Left ventricle myocardium inferior (tissue), 1 donor: ENCODE results near the gene IL6R. TPM values are rescaled to one million over a fixed set of nuclear protein-coding genes. Genes with fewer than 3 reads are reported as not detected.

Source experiments
- DNase-seq: peaks from one replicate; pipeline ENCODE4 v3.0.0-alpha.2; 2020
- H3K27ac ChIP-seq: fragments of 200-600 bp; replicated peaks from 2 replicates; pipeline ENCODE4 v1.8.0; 2021
- H3K27me3 ChIP-seq: fragments of 200-600 bp; 2 replicates; pipeline ENCODE4 v1.8.0; 2021; ENCODE audit warnings: low read depth
- H3K36me3 ChIP-seq: fragments of 200-600 bp; 2 replicates; pipeline ENCODE4 v1.8.0; 2021
- H3K4me1 ChIP-seq: fragments of 200-600 bp; 2 replicates; pipeline ENCODE4 v1.8.0; 2021
- H3K4me3 ChIP-seq: fragments of 200-600 bp; 2 replicates; pipeline ENCODE4 v1.8.0; 2021; ENCODE audit warnings: mild to moderate bottlenecking, moderate library complexity
- H3K9me3 ChIP-seq: fragments of 200-600 bp; replicated peaks from 2 replicates; pipeline ENCODE4 v1.8.0; 2021
- intact Hi-C: fragments of 100-400 bp; cut with micrococcal nuclease; formaldehyde crosslinking; loops from one replicate; pipeline ENCODE4 v1.11.0; 2022
- total RNA-seq: library from RNA; stranded (reverse); fragmentation: NEBNext Ultra II Directional; extraction: Animal tissue kit (Norgen Biotek cat#: 25700); gene quantifications from one replicate; pipeline ENCODE4 v1.2.1, GENCODE V29; 2021
- TF ChIP-seq, protein P1 (sequence below): fragments of 200-600 bp; IDR thresholded peaks from 2 replicates; pipeline ENCODE4 v1.8.0; 2021; ENCODE audit warnings: antibody characterized with exemption, mild to moderate bottlenecking, borderline replicate concordance
- donor health status: DM: no; HTN: yes; CAD: no; lungs with severe emphysema.

IL6R gene
- total RNA-seq, 1 donor from 2014 or later = 10.5 TPM

DNA sequence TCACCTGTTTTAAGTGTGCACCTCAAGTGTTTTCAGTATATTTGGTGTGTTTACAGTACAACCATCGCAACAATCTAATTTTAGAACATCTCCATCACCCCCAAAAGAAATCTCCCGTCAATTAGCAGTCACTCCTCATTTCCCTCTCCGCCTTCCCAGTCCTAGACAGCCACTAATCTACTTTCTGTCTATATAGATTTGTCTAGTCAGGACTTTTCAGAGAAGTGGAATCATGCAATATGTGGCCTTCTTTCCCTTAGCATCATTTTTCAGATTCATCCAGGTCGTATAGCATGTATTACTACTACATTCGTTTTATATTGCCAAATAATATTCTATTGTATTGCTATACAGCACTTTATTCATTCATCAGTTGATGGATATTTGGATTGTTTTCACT lies 98.8 kb downstream of the IL6R start:
- no peak for DNase-seq
- Histone ChIP-seq H3K27me3 (peaks cover 44% of the 10 kb centered on the region), H3K4me1 (peaks cover 31% of the 10 kb centered on the region), H3K9me3 (peaks cover 10% of the 10 kb centered on the region), H3K4me3 (no peak overlapping the region), H3K36me3 (peaks cover 6% of the 10 kb centered on the region), H3K27ac (no peak overlapping the region)
- intact Hi-C loops = no loop called here
- TF ChIP-seq, protein P1, sequence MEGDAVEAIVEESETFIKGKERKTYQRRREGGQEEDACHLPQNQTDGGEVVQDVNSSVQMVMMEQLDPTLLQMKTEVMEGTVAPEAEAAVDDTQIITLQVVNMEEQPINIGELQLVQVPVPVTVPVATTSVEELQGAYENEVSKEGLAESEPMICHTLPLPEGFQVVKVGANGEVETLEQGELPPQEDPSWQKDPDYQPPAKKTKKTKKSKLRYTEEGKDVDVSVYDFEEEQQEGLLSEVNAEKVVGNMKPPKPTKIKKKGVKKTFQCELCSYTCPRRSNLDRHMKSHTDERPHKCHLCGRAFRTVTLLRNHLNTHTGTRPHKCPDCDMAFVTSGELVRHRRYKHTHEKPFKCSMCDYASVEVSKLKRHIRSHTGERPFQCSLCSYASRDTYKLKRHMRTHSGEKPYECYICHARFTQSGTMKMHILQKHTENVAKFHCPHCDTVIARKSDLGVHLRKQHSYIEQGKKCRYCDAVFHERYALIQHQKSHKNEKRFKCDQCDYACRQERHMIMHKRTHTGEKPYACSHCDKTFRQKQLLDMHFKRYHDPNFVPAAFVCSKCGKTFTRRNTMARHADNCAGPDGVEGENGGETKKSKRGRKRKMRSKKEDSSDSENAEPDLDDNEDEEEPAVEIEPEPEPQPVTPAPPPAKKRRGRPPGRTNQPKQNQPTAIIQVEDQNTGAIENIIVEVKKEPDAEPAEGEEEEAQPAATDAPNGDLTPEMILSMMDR = no peak

DNA sequence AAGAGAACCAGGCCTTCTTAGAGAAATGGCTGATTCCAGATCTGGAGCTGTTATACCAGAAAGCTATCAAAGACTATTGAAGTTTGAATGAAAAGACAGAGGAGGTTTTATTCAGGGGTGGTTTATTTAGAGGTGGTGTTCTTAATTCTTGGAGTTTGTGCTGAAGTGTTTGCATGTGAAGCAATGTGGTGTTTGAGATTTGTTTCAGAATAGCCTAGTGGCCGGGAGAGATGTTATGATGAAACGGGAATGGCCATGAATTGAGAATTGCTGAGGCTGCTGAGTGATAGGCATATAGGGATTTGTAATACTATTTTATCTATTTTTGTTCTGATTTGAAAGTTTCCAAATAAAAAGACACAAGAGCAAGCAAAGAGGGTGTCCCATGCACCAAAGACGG lies 107.6 kb downstream of the IL6R start:
- intact Hi-C loops = no loop called here
- TF ChIP-seq, protein P1 = no peak
- Histone ChIP-seq H3K36me3 (no peaks in the 10 kb centered on the region), H3K27ac (no peak overlapping the region), H3K4me3 (no peak overlapping the region), H3K27me3 (no peaks in the 10 kb centered on the region), H3K9me3 (no peaks in the 10 kb centered on the region), H3K4me1 (no peaks in the 10 kb centered on the region)
- DNase-seq = no peak

DNA sequence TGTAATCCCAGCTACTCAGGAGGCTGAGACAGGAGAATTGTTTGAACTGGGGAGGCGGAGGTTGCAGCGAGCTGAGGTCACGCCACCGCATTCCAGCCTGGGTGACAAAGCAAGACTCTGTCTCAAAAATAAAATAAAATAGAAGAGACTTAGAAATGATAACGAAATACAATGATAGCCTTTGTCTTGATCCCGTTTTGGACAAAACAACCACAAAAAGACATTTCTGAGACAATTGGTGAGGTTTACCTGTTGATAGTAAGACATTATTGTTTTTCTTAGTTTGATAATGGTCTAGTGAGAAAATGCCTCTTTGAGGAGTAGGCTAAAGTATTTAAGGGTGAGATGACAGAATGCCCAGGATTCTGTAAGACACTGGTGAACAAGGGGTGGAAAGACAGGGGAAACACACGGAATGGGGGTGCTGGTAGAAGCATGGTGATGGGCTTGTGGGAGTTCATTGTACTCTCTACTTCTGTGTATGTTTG lies 109.0 kb downstream of the IL6R start:
- H3K27me3 ChIP-seq = no peaks in the 10 kb centered on the region
- H3K36me3 ChIP-seq = no peaks in the 10 kb centered on the region
- TF ChIP-seq, protein P1 = no peak
- no peak overlapping the region for H3K4me3 ChIP-seq
- DNase-seq = no peak
- no peaks in the 10 kb centered on the region for H3K4me1 ChIP-seq
- intact Hi-C loops = no loop called here
- no peaks in the 10 kb centered on the region for H3K9me3 ChIP-seq
- no peak overlapping the region for H3K27ac ChIP-seq

DNA sequence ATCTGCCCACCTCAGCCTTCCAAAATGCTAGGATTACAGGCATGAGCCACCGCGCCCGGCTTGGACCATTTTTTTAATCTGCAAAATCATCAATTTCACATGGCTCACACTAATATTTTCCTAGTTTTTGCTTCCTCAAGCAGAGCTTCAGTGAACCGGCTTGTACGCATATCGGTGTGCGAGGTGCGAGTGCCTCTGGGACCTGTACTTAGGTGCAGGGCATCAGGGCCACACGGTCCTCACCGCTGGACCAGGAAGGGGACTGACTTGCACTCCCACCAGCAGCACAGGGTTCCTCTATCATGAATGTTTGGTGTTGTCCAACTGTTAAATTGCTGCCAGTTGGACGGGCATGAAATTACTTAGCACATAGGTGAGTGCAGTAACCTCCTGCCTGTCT lies 112.5 kb downstream of the IL6R start:
- Histone ChIP-seq H3K36me3 (peaks cover 3% of the 10 kb centered on the region), H3K9me3 (no peaks in the 10 kb centered on the region), H3K27me3 (no peaks in the 10 kb centered on the region), H3K4me1 (peaks cover 27% of the 10 kb centered on the region), H3K27ac (no peak overlapping the region), H3K4me3 (no peak overlapping the region)
- no peak for DNase-seq
- TF ChIP-seq, protein P1 = no peak
- intact Hi-C loops = no loop called here

Other genes starting within 250 kb of the IL6R start
- gene TPM3, start 213.2 kb upstream of the IL6R start, total RNA-seq = 161 TPM
- not detected for gene CFAP141, start 199.0 kb upstream of the IL6R start, total RNA-seq
- gene UBAP2L, start 184.4 kb upstream of the IL6R start, total RNA-seq = 101 TPM
- 178 TPM for gene HAX1, start 132.7 kb upstream of the IL6R start, total RNA-seq
- gene AQP10, start 84.2 kb upstream of the IL6R start, total RNA-seq = 0.16 TPM
- 11.8 TPM for gene ATP8B2, start 79.8 kb upstream of the IL6R start, total RNA-seq
- 2.6 TPM for gene TDRD10, start 96.9 kb downstream of the IL6R start, total RNA-seq
- gene SHE, start 97.1 kb downstream of the IL6R start, total RNA-seq = 9.2 TPM
- 57.0 TPM for gene UBE2Q1, start 153.3 kb downstream of the IL6R start, total RNA-seq
- gene CHRNB2, start 162.4 kb downstream of the IL6R start, total RNA-seq = not detected
- 55.8 TPM for gene ADAR, start 202.8 kb downstream of the IL6R start, total RNA-seq